ENCODE measurements around the gene LYRM7. TPM values are rescaled to one million over a fixed set of nuclear protein-coding genes. Genes with fewer than 3 reads are reported as not detected.

Gene LYRM7
- total RNA-seq, 1 donor from 2014 or later = 10.7 TPM

DNA sequence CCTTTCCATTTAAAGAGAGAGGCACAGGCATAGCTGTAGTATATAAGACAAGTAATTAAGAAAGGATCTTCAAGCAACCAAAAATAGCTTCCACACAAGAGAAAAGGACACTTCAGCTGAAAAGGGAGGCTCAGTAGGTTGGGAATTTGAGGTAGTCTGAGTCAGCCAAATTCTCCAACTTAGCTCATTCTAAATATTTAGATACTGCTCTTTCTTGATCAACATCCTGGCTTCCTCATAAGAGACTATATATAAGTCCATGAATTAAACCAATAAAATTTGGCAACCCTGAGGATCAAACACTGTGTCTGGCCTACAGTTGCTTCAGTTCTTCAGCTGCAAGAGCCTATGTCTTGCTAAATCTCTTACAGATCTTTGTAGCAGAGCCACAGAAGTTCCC is 23.5 kb upstream of the LYRM7 start:
- no peak overlapping the region for H3K27ac Mint-ChIP-seq (ENCODE audit: unreplicated experiment)

DNA sequence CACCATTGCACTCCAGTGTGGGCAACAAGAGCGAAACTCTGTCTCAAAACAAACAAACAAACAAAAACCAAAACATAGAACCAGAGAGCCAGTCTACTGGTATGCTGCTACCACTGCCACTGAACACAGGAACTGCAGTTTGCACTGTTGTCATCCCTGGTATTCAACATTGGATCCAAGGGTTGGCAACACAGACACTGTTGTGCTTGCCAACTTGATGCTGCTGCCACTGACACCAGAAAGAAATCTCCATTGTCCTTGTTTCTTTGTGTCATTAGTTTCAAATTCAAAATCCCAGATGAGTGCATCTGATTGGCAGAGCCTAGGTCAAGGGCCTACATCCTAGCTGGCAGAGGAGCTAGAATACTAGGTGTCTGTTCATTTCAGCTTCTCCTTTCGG is 21.9 kb upstream of the LYRM7 start:
- no peak for DNase-seq (ENCODE audit: low read depth, low spot score)
- H3K36me3 Mint-ChIP-seq (ENCODE audit: low read depth) = no peaks in the 10 kb centered on the region
- H3K27me3 Mint-ChIP-seq (ENCODE audit: low read depth) = no peaks in the 10 kb centered on the region
- no peak overlapping the region for H3K4me3 Mint-ChIP-seq
- H3K4me1 Mint-ChIP-seq = no peaks in the 10 kb centered on the region
- no peaks in the 10 kb centered on the region for H3K9me3 Mint-ChIP-seq
- TF ChIP-seq, protein P1, sequence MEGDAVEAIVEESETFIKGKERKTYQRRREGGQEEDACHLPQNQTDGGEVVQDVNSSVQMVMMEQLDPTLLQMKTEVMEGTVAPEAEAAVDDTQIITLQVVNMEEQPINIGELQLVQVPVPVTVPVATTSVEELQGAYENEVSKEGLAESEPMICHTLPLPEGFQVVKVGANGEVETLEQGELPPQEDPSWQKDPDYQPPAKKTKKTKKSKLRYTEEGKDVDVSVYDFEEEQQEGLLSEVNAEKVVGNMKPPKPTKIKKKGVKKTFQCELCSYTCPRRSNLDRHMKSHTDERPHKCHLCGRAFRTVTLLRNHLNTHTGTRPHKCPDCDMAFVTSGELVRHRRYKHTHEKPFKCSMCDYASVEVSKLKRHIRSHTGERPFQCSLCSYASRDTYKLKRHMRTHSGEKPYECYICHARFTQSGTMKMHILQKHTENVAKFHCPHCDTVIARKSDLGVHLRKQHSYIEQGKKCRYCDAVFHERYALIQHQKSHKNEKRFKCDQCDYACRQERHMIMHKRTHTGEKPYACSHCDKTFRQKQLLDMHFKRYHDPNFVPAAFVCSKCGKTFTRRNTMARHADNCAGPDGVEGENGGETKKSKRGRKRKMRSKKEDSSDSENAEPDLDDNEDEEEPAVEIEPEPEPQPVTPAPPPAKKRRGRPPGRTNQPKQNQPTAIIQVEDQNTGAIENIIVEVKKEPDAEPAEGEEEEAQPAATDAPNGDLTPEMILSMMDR (conservative IDR thresholded peaks at IDR 0.05) = no peak
- H3K27ac Mint-ChIP-seq (ENCODE audit: unreplicated experiment) = no peak overlapping the region

More for the DNA sequence above, 23.5 kb upstream of the LYRM7 start:
- H3K9me3 Mint-ChIP-seq = no peaks in the 10 kb centered on the region
- H3K27me3 Mint-ChIP-seq (ENCODE audit: low read depth) = no peaks in the 10 kb centered on the region
- H3K36me3 Mint-ChIP-seq (ENCODE audit: low read depth) = no peaks in the 10 kb centered on the region
- H3K4me3 Mint-ChIP-seq = no peak overlapping the region
- no peak for DNase-seq (ENCODE audit: low read depth, low spot score)
- TF ChIP-seq, protein P1 (conservative IDR thresholded peaks at IDR 0.05) = no peak
- no peaks in the 10 kb centered on the region for H3K4me1 Mint-ChIP-seq

DNA sequence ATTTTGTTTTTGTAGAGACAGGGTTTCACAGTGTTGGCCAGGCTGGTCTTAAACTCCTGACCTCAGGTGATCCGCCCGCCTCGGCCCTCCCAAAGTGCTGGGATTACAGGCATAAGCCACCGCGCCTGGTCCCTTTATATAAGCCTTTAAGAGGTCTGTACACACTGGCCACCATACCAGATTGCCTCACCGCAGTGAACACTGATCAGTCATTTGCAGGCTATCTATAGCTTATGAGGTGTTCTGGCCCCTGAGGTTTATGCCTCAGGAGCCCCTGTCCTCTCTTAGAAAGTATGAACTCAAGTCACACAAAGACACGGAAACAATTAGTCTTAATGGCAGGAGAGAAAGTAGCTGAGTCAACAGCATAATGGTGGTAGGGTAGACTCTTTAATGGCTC is 20.3 kb upstream of the LYRM7 start:
- TF ChIP-seq, protein P1 (conservative IDR thresholded peaks at IDR 0.05) = no peak
- Mint-ChIP-seq H3K4me3 (no peak overlapping the region), H3K27me3 (ENCODE audit: low read depth) (no peaks in the 10 kb centered on the region), H3K27ac (ENCODE audit: unreplicated experiment) (no peak overlapping the region), H3K9me3 (no peaks in the 10 kb centered on the region), H3K36me3 (ENCODE audit: low read depth) (no peaks in the 10 kb centered on the region), H3K4me1 (no peaks in the 10 kb centered on the region)
- DNase-seq (ENCODE audit: low read depth, low spot score) = no peak

DNA sequence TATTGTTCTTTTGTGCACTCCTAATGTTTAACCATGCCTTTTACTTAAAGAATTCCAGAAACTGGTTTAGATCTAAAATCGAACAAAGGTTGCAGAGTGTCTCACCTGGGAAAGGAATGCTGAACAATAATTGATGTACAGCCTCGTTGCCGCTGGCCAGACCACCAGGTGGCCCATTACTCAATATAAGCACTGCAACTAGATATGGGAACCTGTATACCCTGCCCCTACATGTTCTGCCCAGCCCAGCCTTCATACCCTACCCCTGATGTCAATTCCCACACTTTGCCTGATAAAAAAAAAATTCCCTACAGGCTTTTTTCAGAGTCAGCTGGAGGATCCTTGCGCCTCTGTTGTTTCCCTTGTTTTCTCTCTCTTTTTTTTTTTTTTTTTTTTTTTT is 19.5 kb upstream of the LYRM7 start:
- Mint-ChIP-seq H3K4me3 (no peak overlapping the region), H3K9me3 (no peaks in the 10 kb centered on the region), H3K4me1 (no peaks in the 10 kb centered on the region), H3K27ac (ENCODE audit: unreplicated experiment) (no peak overlapping the region), H3K27me3 (ENCODE audit: low read depth) (no peaks in the 10 kb centered on the region), H3K36me3 (ENCODE audit: low read depth) (no peaks in the 10 kb centered on the region)
- TF ChIP-seq, protein P1 (conservative IDR thresholded peaks at IDR 0.05) = no peak
- DNase-seq (ENCODE audit: low read depth, low spot score) = no peak

DNA sequence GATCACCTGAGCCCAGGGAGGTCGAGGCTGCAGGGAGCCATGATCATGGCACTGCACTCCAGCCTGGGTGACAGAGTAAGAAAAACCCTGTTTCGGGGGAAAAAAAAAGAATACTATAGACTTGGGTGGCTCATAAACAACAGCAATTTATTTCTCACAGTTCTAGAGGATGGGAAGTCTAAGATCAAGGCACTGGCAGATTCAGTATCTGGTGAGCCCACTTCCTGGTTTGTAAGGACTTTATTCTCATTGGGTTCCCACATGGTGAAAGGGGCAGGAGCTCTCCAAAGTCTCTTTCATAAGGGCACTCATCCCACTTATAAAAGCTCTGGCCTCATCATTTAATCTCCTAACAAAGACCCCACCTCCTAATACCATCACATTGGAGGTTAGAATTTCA is 14.4 kb upstream of the LYRM7 start:
- TF ChIP-seq, protein P1 (conservative IDR thresholded peaks at IDR 0.05) = no peak
- no peak overlapping the region for H3K27ac Mint-ChIP-seq (ENCODE audit: unreplicated experiment)
- no peak for DNase-seq (ENCODE audit: low read depth, low spot score)
- H3K27me3 Mint-ChIP-seq (ENCODE audit: low read depth) = no peaks in the 10 kb centered on the region
- H3K4me1 Mint-ChIP-seq = peaks cover 4% of the 10 kb centered on the region
- peaks cover 16% of the 10 kb centered on the region for H3K36me3 Mint-ChIP-seq (ENCODE audit: low read depth)
- no peaks in the 10 kb centered on the region for H3K9me3 Mint-ChIP-seq
- H3K4me3 Mint-ChIP-seq = no peak overlapping the region

DNA sequence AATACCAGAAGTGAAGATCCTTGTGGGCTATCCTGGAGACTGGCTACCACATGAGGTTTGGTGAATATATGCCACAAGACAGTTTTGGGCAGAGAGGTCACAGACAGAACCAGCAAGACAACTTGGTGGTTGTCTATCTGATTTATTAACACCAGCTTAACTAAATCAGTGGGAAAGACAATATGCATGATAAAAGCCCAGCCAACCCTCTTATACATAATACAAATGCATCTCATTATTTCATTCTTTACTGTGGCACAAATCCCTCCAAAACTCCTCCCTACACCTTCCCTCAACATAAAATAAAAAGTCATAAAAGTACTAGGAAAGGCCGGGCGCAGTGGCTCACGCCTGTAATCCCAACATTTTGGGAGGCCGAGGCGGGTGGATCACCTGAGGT is 13.8 kb upstream of the LYRM7 start:
- H3K4me1 Mint-ChIP-seq = peaks cover 4% of the 10 kb centered on the region
- H3K27me3 Mint-ChIP-seq (ENCODE audit: low read depth) = no peaks in the 10 kb centered on the region
- no peaks in the 10 kb centered on the region for H3K9me3 Mint-ChIP-seq
- peaks cover 20% of the 10 kb centered on the region for H3K36me3 Mint-ChIP-seq (ENCODE audit: low read depth)
- no peak for DNase-seq (ENCODE audit: low read depth, low spot score)
- no peak overlapping the region for H3K27ac Mint-ChIP-seq (ENCODE audit: unreplicated experiment)
- TF ChIP-seq, protein P1 (conservative IDR thresholded peaks at IDR 0.05) = no peak
- peak overlapping the region; percentile 18 for H3K4me3 Mint-ChIP-seq

All from neural crest cell (in vitro differentiated cells).